Adrenal gland (tissue), 12 donors: ENCODE measurements around the gene LPCAT1. TPM values are rescaled to one million over a fixed set of nuclear protein-coding genes. Genes with fewer than 3 reads are reported as not detected.

Experiments used
- DNase-seq, 7 donors: peaks; one replicate each; pipeline ENCODE4 v3.0.0-alpha.2; 2019 to 2020
- H3K27ac ChIP-seq, 5 donors: fragments of 200-600 bp; sonication (generic) in 4 of 5; 1 replicate in 3 of 5; 2 replicates in 2 of 5; pipeline versions ENCODE4 v1.5.1 to v1.8.0; 2016 to 2020; ENCODE audit warnings: mild to moderate bottlenecking in 1 of 5
- H3K27me3 ChIP-seq: fragments of 200-600 bp; 2 replicates; pipeline ENCODE4 v1.8.0; 2021
- H3K36me3 ChIP-seq, 2 donors: fragments of 200-600 bp; replicated peaks in 1 of 2; 1 replicate in 1 of 2; 2 replicates in 1 of 2; pipeline versions ENCODE4 v1.5.1 to v1.8.0; 2018 to 2022
- H3K4me1 ChIP-seq, 2 donors: fragments of 200-600 bp; replicated peaks in 1 of 2; 1 replicate in 1 of 2; 2 replicates in 1 of 2; pipeline versions ENCODE4 v1.5.1 to v1.8.0; 2018 to 2021
- H3K4me3 ChIP-seq, 4 donors: fragments of 200-600 bp; sonication (generic) in 3 of 4; one replicate each; pipeline ENCODE4 v1.5.1; 2016 to 2018
- H3K9me3 ChIP-seq, 3 donors: fragments of 200-600 bp; sonication (generic) in 1 of 3; replicated peaks in 1 of 3; 1 replicate in 2 of 3; 2 replicates in 1 of 3; pipeline versions ENCODE4 v1.5.1 to v1.8.0; 2016 to 2021
- CTCF ChIP-seq, 6 experiments: fragments of 450-650 bp in 4 of 6; fragments of 200-600 bp in 2 of 6; sonication (generic) in 1 of 6; IDR thresholded peaks; 1 replicate in 5 of 6; 2 replicates in 1 of 6; pipeline versions ENCODE4 v1.5.1 to v1.8.0; 2016 to 2021; ENCODE audit warnings: antibody characterized with exemption in 6 of 6, mild to moderate bottlenecking in 2 of 6, moderate library complexity in 1 of 6
- POLR2A ChIP-seq, 2 donors: fragments of 450-650 bp; IDR thresholded peaks; one replicate each; pipeline ENCODE4 v1.6.1; 2017; ENCODE audit warnings: antibody characterized with exemption in 2 of 2, mild to moderate bottlenecking in 2 of 2, moderate library complexity in 1 of 2
- WGBS, 4 donors: extraction: QIAGEN DNeasy Blood & Tissue Kit in 2 of 4; methylation state at CpG; one replicate each; pipeline versions ENCODE4 v1.1.5 to v1.1.7; 2013 to 2017; 5-methylcytosine and 5-hydroxymethylcytosine counted together
- intact Hi-C, 2 donors: fragments of 100-400 bp; cut with DNase I; formaldehyde crosslinking; loops; one replicate each; pipeline versions ENCODE4 v1.14.1 to v1.15.0; 2022 to 2023
- polyA plus RNA-seq, 3 donors: library from polyadenylated mRNA; stranded (reverse); fragments of 200-250 nt in 2 of 3; fragments of 350-450 nt in 1 of 3; fragmentation: Illumina TruSeq in 1 of 3; extraction: RNeasy Lipid Tissue Mini Kit (QIAGEN cat#74804) in 1 of 3; gene quantifications; one replicate each; pipeline ENCODE4 v1.2.3, GENCODE V29; 2013 to 2014
- total RNA-seq, 9 donors: library from RNA; depleted of rRNA in 4 of 9; stranded (reverse); fragments of >200 nt in 4 of 9; fragments of 120-200 nt in 1 of 9; fragmentation: NEBNext Ultra II Directional in 1 of 9; extraction: Animal tissue kit (Norgen Biotek cat#: 25700) in 1 of 9; gene quantifications; one replicate each; pipeline versions ENCODE4 v1.1.0 to v1.2.4, GENCODE V29; 2013 to 2023
- donor health status: healthy with polysubstance abuse.
- donor health status: Bipolar disorder and iron deficiency.
- donor health status: DM: yes; HTN: yes; CAD: no.
- donor health status: DM: no; HTN: no; CAD: no.
- donor health status: DM: no; HTN: no; CAD: no.
- donor health status: DM: yes; HTN: yes; CAD: no.

The LPCAT1 gene
- total and polyA plus RNA-seq, 12 donors = 23.2 to 59.1 (median 42.6) TPM

- H3K9me3 ChIP-seq = no peaks in the 10 kb centered on the region
- H3K36me3 ChIP-seq = no peaks in the 10 kb centered on the region
- peak in 6 of 7 donors; percentile 10 to 56 (median 18) for DNase-seq
- H3K27ac ChIP-seq = no peak overlapping the region
- 89 to 96% (median 91%) methylated on average over 5 to 20 of the region's 20 CpGs for WGBS, 4 donors
- intact Hi-C loops = no loop called here
- no peak overlapping the region for H3K4me3 ChIP-seq
- H3K4me1 ChIP-seq = peaks cover 9 to 21% of the 10 kb centered on the region in 2 donors
- H3K27me3 ChIP-seq = no peaks in the 10 kb centered on the region
- no peak for TF ChIP-seq CTCF (IDR thresholded peaks at IDR 0.05)
- TF ChIP-seq POLR2A (IDR thresholded peaks at IDR 0.05) = no peak
These were observed 1.3 kb upstream of the LPCAT1 start for GRCh38 chr5:1524799-1525623.

DNA sequence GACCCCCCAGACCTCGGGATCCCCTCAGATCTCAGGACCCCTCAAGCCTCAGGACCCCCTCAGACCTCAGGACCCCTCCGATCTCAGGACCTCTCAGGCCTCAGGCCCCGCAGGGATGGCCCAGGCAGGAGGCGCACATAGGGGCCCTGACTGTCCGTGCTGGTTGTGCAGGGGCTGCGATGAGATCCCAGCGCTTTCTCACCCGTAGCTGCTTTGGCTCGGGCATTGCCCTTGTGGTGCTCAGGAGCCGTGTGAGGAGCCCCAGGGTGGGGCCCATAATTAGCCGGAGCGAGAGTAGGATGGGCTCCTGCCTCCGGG lies 680 bp upstream of the LPCAT1 start:
- 60 to 73% (median 68%) methylated on average over 3 to 13 of the region's 13 CpGs for WGBS, 4 donors
- intact Hi-C loops = no loop called here
- TF ChIP-seq CTCF (IDR thresholded peaks at IDR 0.05) = no peak
- Histone ChIP-seq H3K9me3 (no peaks in the 10 kb centered on the region), H3K36me3 (no peaks in the 10 kb centered on the region), H3K27ac (peak overlapping the region in 4 of 5 donors; percentile 85 to 98 (median 94)), H3K4me3 (peak overlapping the region in 2 of 4 donors; percentile 71 to 99), H3K27me3 (no peaks in the 10 kb centered on the region), H3K4me1 (peaks cover 9 to 21% of the 10 kb centered on the region in 2 donors)
- DNase-seq = peak in 2 of 7 donors; percentile 13 to 18

GRCh38 chr5:1523480-1523792 lies 324 bp downstream of the LPCAT1 start:
- TF ChIP-seq POLR2A (IDR thresholded peaks at IDR 0.05) = no peak
- no peak for TF ChIP-seq CTCF (IDR thresholded peaks at IDR 0.05)
- H3K27ac ChIP-seq = peak overlapping the region in 2 of 5 donors; percentile 93 to 98
- peak in 4 of 7 donors; percentile 22 to 38 (median 27) for DNase-seq

DNA sequence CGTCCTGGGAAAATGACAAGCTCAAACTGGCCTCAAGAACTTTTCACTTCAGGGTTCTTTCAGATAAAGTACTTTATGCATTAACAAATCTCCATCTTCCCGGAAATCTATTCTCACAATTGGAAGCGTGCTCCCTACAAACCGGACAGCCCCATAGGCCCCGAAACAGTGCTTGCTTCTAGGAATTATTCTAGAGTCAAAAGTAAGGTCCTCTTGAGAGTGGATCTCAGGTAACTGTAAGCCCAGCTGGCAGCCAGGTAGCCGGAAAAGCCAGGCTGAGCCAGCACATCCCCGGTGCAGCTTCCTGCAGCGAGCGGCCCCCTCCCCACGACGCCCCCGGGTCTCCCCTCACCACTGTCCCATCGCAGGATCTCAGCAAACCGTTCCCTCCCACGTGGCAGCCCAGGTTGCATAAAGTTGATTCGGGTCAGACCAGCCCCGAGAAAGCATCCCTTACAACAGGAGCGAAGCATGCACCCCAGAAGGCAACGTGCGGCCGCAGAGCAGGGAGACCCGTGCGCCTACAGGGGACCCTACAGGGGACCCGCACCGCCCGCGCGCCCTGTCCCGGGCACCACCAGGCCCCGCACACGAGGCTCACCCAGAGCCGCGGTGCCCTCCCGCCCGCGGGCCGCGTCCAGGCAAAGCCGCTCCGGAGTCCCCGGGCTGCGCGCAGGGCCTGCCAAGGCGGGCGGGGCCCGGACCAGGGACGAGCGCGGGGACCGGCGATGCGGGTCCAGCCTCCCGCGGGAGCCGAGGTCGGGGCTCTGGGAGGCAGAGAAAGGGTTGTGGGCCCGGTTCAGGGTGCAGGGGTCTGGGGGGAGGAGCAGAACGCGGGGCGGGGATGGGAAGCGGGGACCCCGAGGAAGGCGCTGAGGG lies 920 bp downstream of the LPCAT1 start:
- intact Hi-C loops = no loop called here
- peak overlapping the region in 1 of 5 donors; percentile 98 for H3K27ac ChIP-seq
- TF ChIP-seq CTCF (IDR thresholded peaks at IDR 0.05) (no peak), POLR2A (IDR thresholded peaks at IDR 0.05) (no peak)
- no peaks in the 10 kb centered on the region for H3K27me3 ChIP-seq
- H3K4me1 ChIP-seq = peaks cover 9 to 21% of the 10 kb centered on the region in 2 donors
- H3K9me3 ChIP-seq = no peaks in the 10 kb centered on the region
- 5 to 18% (median 11%) methylated on average over 15 to 63 of the region's 63 CpGs for WGBS, 4 donors
- DNase-seq = peak in 6 of 7 donors; percentile 26 to 46 (median 30)
- H3K36me3 ChIP-seq = no peaks in the 10 kb centered on the region
- peak overlapping the region in 3 of 4 donors; percentile 15 to 99 (median 71) for H3K4me3 ChIP-seq

More at GRCh38 chr5:1523480-1523792, 324 bp downstream of the LPCAT1 start:
- Histone ChIP-seq H3K36me3 (no peaks in the 10 kb centered on the region), H3K4me3 (peak overlapping the region in 2 of 4 donors; percentile 71 to 99), H3K4me1 (peaks cover 9 to 21% of the 10 kb centered on the region in 2 donors), H3K9me3 (no peaks in the 10 kb centered on the region), H3K27me3 (no peaks in the 10 kb centered on the region)
- WGBS, 4 donors = 0 to 1% (median 0%) methylated on average over 12 to 48 of the region's 48 CpGs; no CpG with 5 or more reads in 1 of the 4 donors
- intact Hi-C loops = no loop called here
